ENCODE data around the gene CHPF. TPM values are rescaled to one million over a fixed set of nuclear protein-coding genes. Genes with fewer than 3 reads are reported as not detected.

The CHPF gene
- total RNA-seq, 4 donors from 2014 or later = 36.0 to 66.0 (median 54.8) TPM

DNA sequence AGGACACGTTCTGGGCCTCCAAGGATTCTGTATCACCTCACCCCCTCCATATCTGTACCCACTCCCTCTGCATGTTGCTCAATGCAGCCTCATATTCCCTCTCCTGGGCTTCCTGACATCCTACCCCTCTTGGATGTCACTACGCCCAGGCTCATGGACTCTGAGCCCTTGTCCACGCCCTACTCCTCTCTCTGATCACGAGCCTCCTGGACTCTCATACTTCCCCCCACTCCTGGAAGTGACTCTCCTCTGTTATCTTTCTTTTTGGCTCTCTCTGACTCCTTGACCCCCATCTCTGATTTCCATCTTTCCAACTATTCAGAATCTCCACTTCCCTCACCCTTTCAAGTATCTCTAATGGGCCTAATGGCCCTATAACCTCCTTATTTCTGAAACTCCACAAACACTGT, 2.3 kb upstream of the CHPF start:
- Histone ChIP-seq H3K27me3 (no peaks in the 10 kb centered on the region), H3K9me3 (no peaks in the 10 kb centered on the region), H3K36me3 (peaks cover 0 to 30% of the 10 kb centered on the region in 2 donors), H3K4me1 (peaks cover 0 to 47% (median 14%) of the 10 kb centered on the region in 3 donors), H3K27ac (no peak overlapping the region), H3K4me3 (no peak overlapping the region)
- TF ChIP-seq POLR2A (IDR thresholded peaks at IDR 0.05) (no peak), POLR2AphosphoS5 (IDR thresholded peaks at IDR 0.05) (no peak), EP300 (IDR thresholded peaks at IDR 0.05) (no peak)
- TF ChIP-seq, protein P1, sequence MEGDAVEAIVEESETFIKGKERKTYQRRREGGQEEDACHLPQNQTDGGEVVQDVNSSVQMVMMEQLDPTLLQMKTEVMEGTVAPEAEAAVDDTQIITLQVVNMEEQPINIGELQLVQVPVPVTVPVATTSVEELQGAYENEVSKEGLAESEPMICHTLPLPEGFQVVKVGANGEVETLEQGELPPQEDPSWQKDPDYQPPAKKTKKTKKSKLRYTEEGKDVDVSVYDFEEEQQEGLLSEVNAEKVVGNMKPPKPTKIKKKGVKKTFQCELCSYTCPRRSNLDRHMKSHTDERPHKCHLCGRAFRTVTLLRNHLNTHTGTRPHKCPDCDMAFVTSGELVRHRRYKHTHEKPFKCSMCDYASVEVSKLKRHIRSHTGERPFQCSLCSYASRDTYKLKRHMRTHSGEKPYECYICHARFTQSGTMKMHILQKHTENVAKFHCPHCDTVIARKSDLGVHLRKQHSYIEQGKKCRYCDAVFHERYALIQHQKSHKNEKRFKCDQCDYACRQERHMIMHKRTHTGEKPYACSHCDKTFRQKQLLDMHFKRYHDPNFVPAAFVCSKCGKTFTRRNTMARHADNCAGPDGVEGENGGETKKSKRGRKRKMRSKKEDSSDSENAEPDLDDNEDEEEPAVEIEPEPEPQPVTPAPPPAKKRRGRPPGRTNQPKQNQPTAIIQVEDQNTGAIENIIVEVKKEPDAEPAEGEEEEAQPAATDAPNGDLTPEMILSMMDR (IDR thresholded peaks at IDR 0.05) = no peak
- ATAC-seq = no peak
- 63 to 73% methylated on average over 4 of the region's 4 CpGs for WGBS, 2 donors (ENCODE audit: low coverage in 1 of 2)

DNA sequence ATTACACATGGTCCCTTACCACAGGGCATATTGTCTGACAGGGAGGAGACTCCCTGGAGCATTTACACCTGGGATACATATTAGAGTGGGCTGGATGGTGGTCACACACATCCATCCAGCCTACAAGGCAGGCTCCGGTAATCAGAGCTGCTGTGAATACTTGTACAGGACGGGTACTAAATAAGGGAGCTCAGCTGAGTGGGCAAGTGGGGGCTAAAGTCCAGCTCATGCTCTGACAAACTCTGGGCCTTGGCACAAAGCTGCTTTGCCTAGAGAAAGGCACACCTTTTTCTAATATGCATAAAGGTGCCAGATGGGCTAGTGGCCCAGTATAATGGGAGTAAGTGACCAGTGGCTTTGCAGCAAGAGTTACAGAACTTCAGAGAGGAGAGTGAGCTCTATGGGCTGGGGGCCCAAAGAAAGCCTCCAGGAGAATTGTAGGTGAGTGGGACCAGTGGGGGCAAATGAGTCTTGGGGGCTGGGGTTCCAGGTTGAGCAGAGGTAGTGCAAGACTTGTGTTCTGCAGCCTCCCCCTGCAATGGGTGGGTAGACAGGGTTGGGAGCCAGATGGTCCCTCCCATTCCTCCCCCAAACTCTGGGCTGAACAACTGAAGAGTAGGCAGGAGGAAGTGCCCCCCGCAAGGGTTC, 1.8 kb upstream of the CHPF start:
- no peak for ATAC-seq
- Histone ChIP-seq H3K9me3 (no peaks in the 10 kb centered on the region), H3K4me3 (no peak overlapping the region), H3K36me3 (peaks cover 0 to 35% of the 10 kb centered on the region in 2 donors), H3K27ac (no peak overlapping the region), H3K4me1 (peaks cover 0 to 44% (median 14%) of the 10 kb centered on the region in 3 donors), H3K27me3 (no peaks in the 10 kb centered on the region)
- TF ChIP-seq POLR2A (IDR thresholded peaks at IDR 0.05) (no peak), POLR2AphosphoS5 (IDR thresholded peaks at IDR 0.05) (no peak), EP300 (IDR thresholded peaks at IDR 0.05) (no peak)
- TF ChIP-seq, protein P1 (IDR thresholded peaks at IDR 0.05) = no peak
- WGBS, 2 donors (ENCODE audit: low coverage in 1 of 2) = 100% methylated on average over 1 of the region's 3 CpGs

DNA sequence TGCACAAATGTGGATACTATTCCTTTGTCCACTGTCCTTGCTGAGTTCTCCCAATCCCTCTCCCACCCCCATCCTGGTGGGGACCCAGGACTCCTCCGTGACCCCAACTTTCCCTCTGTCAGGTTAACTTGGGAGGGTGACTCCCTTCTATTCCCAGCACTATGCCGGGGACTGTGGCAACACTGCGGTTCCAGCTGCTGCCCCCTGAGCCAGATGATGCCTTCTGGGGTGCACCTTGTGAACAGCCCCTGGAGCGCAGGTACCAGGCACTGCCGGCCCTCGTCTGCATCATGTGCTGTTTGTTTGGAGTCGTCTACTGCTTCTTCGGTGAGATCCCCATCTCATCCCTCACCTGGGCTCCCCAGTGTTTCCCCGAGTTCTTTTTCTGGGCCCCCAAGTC, 958 bp upstream of the CHPF start:
- H3K27me3 ChIP-seq = no peaks in the 10 kb centered on the region
- no peak for ATAC-seq
- no peaks in the 10 kb centered on the region for H3K9me3 ChIP-seq
- TF ChIP-seq POLR2A (IDR thresholded peaks at IDR 0.05) = no peak
- TF ChIP-seq, protein P1 (IDR thresholded peaks at IDR 0.05) = no peak
- TF ChIP-seq POLR2AphosphoS5 (IDR thresholded peaks at IDR 0.05) = no peak
- TF ChIP-seq EP300 (IDR thresholded peaks at IDR 0.05) = no peak
- H3K36me3 ChIP-seq = peaks cover 0 to 40% of the 10 kb centered on the region in 2 donors
- peaks cover 0 to 44% (median 14%) of the 10 kb centered on the region in 3 donors for H3K4me1 ChIP-seq
- peak overlapping the region in 3 of 4 donors; percentile 92 to 96 (median 94) for H3K27ac ChIP-seq
- 35 to 40% methylated on average over 7 to 9 of the region's 9 CpGs for WGBS, 2 donors (ENCODE audit: low coverage in 1 of 2)
- peak overlapping the region in 1 of 2 donors; percentile 91 for H3K4me3 ChIP-seq

DNA sequence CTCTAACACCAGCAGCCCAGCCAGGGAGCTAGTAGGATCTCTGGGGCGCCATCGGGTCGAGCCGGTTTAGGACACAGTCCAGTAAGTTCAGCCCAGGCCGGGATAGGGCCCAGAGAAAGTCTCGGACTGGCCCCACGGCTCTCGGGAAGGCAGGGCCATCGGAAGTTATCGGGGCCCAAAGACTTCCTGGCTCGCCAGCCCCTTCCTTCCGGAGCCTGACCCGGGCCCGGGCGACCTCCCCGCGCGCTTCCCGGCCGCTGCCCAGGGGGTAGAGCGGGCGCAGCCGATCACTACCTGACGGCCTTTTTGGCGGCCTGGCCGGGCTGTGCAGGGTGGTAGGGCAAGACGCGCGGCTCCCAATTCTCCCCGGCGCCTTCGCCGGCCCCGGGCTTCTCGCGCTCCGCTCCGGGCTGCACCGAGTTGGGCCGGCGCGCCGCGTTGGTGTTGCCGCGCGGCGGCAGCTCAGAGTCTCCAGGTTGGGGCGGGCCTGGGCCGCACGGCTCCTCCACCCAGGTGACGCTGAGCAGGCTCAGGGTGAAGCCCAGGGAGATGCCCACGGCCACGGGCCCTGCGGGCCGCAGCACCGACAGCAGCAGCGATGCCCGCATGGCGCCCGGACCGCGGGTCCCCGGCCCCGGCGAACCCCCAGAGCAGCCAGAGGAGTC, 546 bp downstream of the CHPF start:
- TF ChIP-seq EP300 (IDR thresholded peaks at IDR 0.05) = no peak
- TF ChIP-seq, protein P1 (IDR thresholded peaks at IDR 0.05) = peak in 2 of 4 experiments; percentile 4 to 26
- Histone ChIP-seq H3K9me3 (no peaks in the 10 kb centered on the region), H3K4me1 (peaks cover 0 to 54% (median 14%) of the 10 kb centered on the region in 3 donors), H3K27me3 (no peaks in the 10 kb centered on the region), H3K27ac (peak overlapping the region; percentile 72 to 96 (median 93)), H3K4me3 (peak overlapping the region; percentile 59 to 91), H3K36me3 (peaks cover 0 to 39% of the 10 kb centered on the region in 2 donors)
- WGBS, 2 donors (ENCODE audit: low coverage in 1 of 2) = no CpG with 5 or more reads among the region's 66 CpGs
- peak; percentile 42 for ATAC-seq

Data from gastroesophageal sphincter (tissue), 4 donors.